RPMI7951 (cell line): ENCODE results near the gene TAF11L4. TPM values are rescaled to one million over a fixed set of nuclear protein-coding genes. Genes with fewer than 3 reads are reported as not detected.

Experiments
- total RNA-seq: library from RNA; depleted of rRNA; stranded (reverse); fragments of >200 nt; shearing (Covaris generic); gene quantifications from 2 replicates; pipeline ENCODE4 v1.2.3, GENCODE V29; 2014; rRNA removed

Gene TAF11L4
- total RNA-seq, 1 experiment from 2014 or later: not detected

Other genes with a start within 250 kb of the TAF11L4 start
- not detected in 2 replicates for gene TAF11L2, start 23.6 kb upstream of the TAF11L4 start, total RNA-seq
- not detected in 2 replicates for gene TAF11L3, start 3.4 kb upstream of the TAF11L4 start, total RNA-seq
- gene TAF11L5, start 3.4 kb downstream of the TAF11L4 start, total RNA-seq: not detected in 2 replicates
- gene TAF11L6, start 6.9 kb downstream of the TAF11L4 start, total RNA-seq: not detected in 2 replicates
- not detected in 2 replicates for gene TAF11L7, start 64.0 kb downstream of the TAF11L4 start, total RNA-seq
- gene TAF11L8, start 69.2 kb downstream of the TAF11L4 start, total RNA-seq: not detected in 2 replicates
- not detected in 2 replicates for gene TAF11L9, start 72.6 kb downstream of the TAF11L4 start, total RNA-seq
- not detected in 2 replicates for gene TAF11L10, start 76.0 kb downstream of the TAF11L4 start, total RNA-seq
- not detected in 2 replicates for gene TAF11L11, start 82.4 kb downstream of the TAF11L4 start, total RNA-seq
- not detected in 2 replicates for gene TAF11L12, start 88.6 kb downstream of the TAF11L4 start, total RNA-seq
- gene TAF11L13, start 110.3 kb downstream of the TAF11L4 start, total RNA-seq: not detected in 2 replicates
- gene TAF11L14, start 112.7 kb downstream of the TAF11L4 start, total RNA-seq: not detected in 2 replicates